CD4-positive, alpha-beta T cell treated with Interleukin-15 for 4 hours (primary cell): Measurements from ENCODE around the gene OLFML2B.

Experiments used
- DNase-seq: peaks from one replicate; pipeline ENCODE4 v3.0.0-alpha.2; 2020; ENCODE audit warnings: low spot score

The OLFML2B gene

GRCh38 chr1:161978011-161978790, 45.5 kb downstream of the OLFML2B start:
- DNase-seq: no peak

- no peak for DNase-seq
Measured at GRCh38 chr1:161973924-161974845, 49.5 kb downstream of the OLFML2B start.

GRCh38 chr1:161972828-161973227, 50.8 kb downstream of the OLFML2B start:
- DNase-seq: no peak

- DNase-seq: no peak
Measured at GRCh38 chr1:161970633-161971032, 53.0 kb downstream of the OLFML2B start.

- DNase-seq: no peak
Measured at GRCh38 chr1:161970036-161970435, 53.6 kb downstream of the OLFML2B start.

- DNase-seq: no peak
Measured at GRCh38 chr1:161966067-161966466, 57.6 kb downstream of the OLFML2B start.

GRCh38 chr1:161962091-161962887, 61.4 kb downstream of the OLFML2B start:
- DNase-seq: peak; percentile 21

GRCh38 chr1:161958425-161958824, 65.2 kb downstream of the OLFML2B start:
- no peak for DNase-seq

GRCh38 chr1:161956930-161957329, 66.7 kb downstream of the OLFML2B start:
- DNase-seq: no peak

GRCh38 chr1:161956097-161956496, 67.6 kb downstream of the OLFML2B start:
- DNase-seq: no peak

GRCh38 chr1:161955606-161956005, 68.1 kb downstream of the OLFML2B start:
- no peak for DNase-seq

GRCh38 chr1:161954466-161954865, 69.2 kb downstream of the OLFML2B start:
- no peak for DNase-seq

GRCh38 chr1:161954050-161954449, 69.6 kb downstream of the OLFML2B start:
- no peak for DNase-seq

- DNase-seq: no peak
Measured at GRCh38 chr1:161953256-161953920, 70.3 kb downstream of the OLFML2B start.

GRCh38 chr1:161952607-161953172, 71.0 kb downstream of the OLFML2B start:
- no peak for DNase-seq

GRCh38 chr1:161951646-161952045, 72.0 kb downstream of the OLFML2B start:
- no peak for DNase-seq

- no peak for DNase-seq
Measured at GRCh38 chr1:161950377-161950776, 73.3 kb downstream of the OLFML2B start.

GRCh38 chr1:161949548-161949947, 74.1 kb downstream of the OLFML2B start:
- DNase-seq: no peak

- no peak for DNase-seq
Measured at GRCh38 chr1:161948435-161948834, 75.2 kb downstream of the OLFML2B start.

- no peak for DNase-seq
Measured at GRCh38 chr1:161946071-161946987, 77.3 kb downstream of the OLFML2B start.
